NK-92 (cell line): ENCODE data around the gene SLU7.

Experiments
- DNase-seq: peaks from one replicate; lab custom pipeline; 2025; ENCODE audit not compliant: unreplicated experiment; lab: John Stamatoyannopoulos, UW

SLU7 gene

GRCh38 chr5:160367885-160368284 lies 51.0 kb downstream of the SLU7 start:
- no peak for DNase-seq

GRCh38 chr5:160367261-160367660 lies 51.6 kb downstream of the SLU7 start:
- DNase-seq = no peak

- DNase-seq = no peak
These were observed 52.7 kb downstream of the SLU7 start for GRCh38 chr5:160366230-160366629.

- no peak for DNase-seq
These were observed 55.1 kb downstream of the SLU7 start for GRCh38 chr5:160363660-160364395.

DNA sequence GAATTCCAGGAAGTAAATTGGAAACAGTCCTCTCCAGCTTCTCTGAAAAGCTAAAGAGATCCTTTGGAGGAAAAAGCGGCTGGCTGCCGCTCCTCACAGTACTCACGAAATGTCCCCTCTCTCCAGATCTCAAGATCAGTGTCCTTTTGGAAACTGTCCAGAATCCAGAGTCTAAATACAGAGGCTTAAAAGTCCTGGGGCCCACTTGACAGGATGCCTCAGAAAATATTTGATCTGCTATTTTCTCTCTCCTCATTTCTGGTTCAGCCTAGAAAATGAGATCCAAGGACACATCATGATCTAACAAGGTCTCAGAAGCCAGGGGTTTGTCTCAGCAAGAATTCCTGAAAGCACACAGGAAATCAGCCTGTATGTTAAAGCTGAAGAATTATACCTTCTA lies 55.7 kb downstream of the SLU7 start:
- no peak for DNase-seq

DNA sequence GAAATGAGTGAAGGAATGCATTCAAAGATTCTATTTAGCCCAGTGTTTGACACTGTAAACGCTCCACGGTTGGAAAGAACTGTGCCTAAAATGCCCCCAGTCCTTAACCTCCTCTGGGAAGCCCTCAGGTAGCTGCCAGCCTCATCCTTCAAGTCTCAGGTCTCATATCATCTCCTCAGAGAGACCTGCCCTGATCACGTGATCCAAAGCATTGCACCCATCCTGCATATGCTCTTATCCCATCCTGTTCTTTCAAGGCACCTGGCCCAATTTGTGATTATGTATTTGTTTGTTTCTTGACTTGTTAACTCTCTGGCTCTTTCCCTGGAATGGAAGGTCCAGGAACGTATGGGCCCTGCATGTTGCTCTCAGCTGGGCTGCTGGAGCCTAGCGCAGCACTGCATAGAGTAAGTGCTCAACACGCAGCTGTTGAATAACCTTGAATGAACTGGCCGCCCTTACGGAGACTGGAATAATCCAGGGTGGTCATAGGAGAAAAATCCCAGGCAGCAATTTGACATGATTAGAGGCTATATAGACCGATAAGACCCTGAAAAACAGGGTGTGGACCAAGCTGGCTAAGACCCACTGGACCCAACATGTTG lies 57.2 kb downstream of the SLU7 start:
- no peak for DNase-seq

DNA sequence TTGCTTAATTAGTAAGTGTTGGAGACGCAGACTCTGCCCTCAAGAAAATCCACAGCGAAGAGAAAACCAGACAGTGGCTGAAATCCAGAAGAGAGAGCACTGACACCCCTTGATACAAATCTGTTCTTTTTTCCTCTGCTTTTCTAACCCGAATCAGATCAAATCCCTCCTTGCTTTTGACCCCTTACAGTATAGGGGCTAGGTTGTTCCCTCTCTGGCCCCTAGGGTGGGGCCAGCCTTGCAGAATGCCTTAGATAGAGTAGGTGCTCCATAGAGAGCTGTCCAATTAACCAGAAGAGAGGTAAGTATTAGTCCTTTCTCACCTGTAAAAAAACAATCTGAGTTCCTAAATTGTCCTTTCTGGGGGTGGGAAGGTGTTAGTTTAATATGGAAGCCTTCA lies 58.6 kb downstream of the SLU7 start:
- DNase-seq = no peak

DNA sequence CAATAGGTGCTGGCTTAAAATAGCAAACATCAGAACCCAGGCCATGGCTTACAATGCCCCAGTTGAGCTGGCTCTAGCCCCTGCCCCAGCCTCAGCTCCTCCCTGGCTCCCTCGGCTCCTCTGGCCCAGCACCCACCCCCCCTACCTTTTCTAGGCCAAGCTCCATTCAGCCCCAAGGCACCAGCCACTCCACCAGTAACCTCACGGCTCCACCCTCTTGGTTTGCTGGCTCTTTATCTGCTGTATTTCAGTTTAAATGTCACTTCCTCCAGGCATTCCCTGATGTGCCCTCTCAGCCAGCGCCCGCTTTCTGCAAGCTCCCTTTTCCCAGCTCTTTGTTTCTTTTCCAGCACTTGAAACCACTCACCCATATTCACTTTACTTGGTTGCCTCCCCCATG lies 59.1 kb downstream of the SLU7 start:
- DNase-seq = no peak

GRCh38 chr5:160359242-160359641 lies 59.6 kb downstream of the SLU7 start:
- DNase-seq = no peak

- no peak for DNase-seq
These were observed 60.9 kb downstream of the SLU7 start for GRCh38 chr5:160357861-160358411.

GRCh38 chr5:160357394-160357793 lies 61.5 kb downstream of the SLU7 start:
- no peak for DNase-seq

GRCh38 chr5:160356550-160357347 lies 62.1 kb downstream of the SLU7 start:
- DNase-seq = no peak

GRCh38 chr5:160354666-160355065 lies 64.2 kb downstream of the SLU7 start:
- DNase-seq = no peak

- DNase-seq = no peak
These were observed 65.5 kb downstream of the SLU7 start for GRCh38 chr5:160353379-160353778.

- DNase-seq = no peak
These were observed 66.6 kb downstream of the SLU7 start for GRCh38 chr5:160352308-160352707.
